ENCODE measurements around the gene SAMHD1. TPM values are rescaled to one million over a fixed set of nuclear protein-coding genes. Genes with fewer than 3 reads are reported as not detected.
A peak's percentile ranks its signal among the peaks of the same experiment; 100 is the strongest.
"Not testable (repeated sequence)": the region's sequence is repeated elsewhere in the genome, so short reads cannot be mapped to it uniquely, and the experiment has no call there.

Gene SAMHD1
- polyA plus RNA-seq, 1 of the 3 experiments (the other 2 are of a cell fraction), result 5.9 TPM

- Histone ChIP-seq H3K4me2 (no peak overlapping the region), H3K4me3 (ENCODE audit: low read depth in 2 of 2, low read length in 1 of 2) (no peak overlapping the region), H3K9me2 (no peaks in the 10 kb centered on the region), H3K36me3 (replicated peaks in 1 of 2; ENCODE audit: control insufficient read depth in 1 of 2, insufficient read depth in 2 of 2, low read length in 1 of 2) (no peaks in the 10 kb centered on the region), H3K27ac (ENCODE audit: low read depth in 2 of 2, low read length in 1 of 2) (no peak overlapping the region), H3K79me2 (ENCODE audit: insufficient read depth) (no peaks in the 10 kb centered on the region), H3K4me1 (ENCODE audit: control insufficient read depth in 1 of 2, insufficient read depth in 2 of 2, low read depth in 1 of 2, low read length in 1 of 2) (peaks cover 0 to 2% of the 10 kb centered on the region in 2 experiments; a peak in 1 of 4 replicates), H3K9me3 (no peaks in the 10 kb centered on the region), H4K20me1 (ENCODE audit: insufficient read depth) (no peaks in the 10 kb centered on the region), H3K27me3 (ENCODE audit: insufficient read depth) (no peaks in the 10 kb centered on the region), H3F3A (replicated peaks; ENCODE audit: insufficient read depth) (peaks cover 4% of the 10 kb centered on the region), H2AFZ (ENCODE audit: low read depth) (no peak overlapping the region), H3K9ac (no peak overlapping the region)
- 70% methylated on average over 4 of the region's 4 CpGs for WGBS (ENCODE audit: low lambda C conversion rate)
- peak; percentile 47 for DNase-seq
- ChIA-PET POLR2A (interaction anchor here (1.1 kb wide), 1 partner anchor 14 kb away, joined by 3 read pairs; no protein-coding TSS in a partner anchor), CTCF (interaction anchor here (0.6 to 2.0 kb wide), 7 partner anchors 9 to 706 kb away, joined by 3 to 10 read pairs (median 3); partner anchors contain the start of gene RAB5IF)
- no peak for TF ChIP-seq PBX3 (IDR thresholded peaks at IDR 0.05)
- TF ChIP-seq CTCF (IDR thresholded peaks at IDR 0.05), result no peak
- no peak for TF ChIP-seq GATA2 (CRISPR knock-in tag; IDR thresholded peaks at IDR 0.05)
- TF ChIP-seq EP300 (IDR thresholded peaks at IDR 0.05; ENCODE audit: borderline replicate concordance in 1 of 2, low read depth in 1 of 2, low read length in 1 of 2), result no peak
- no peak for TF ChIP-seq POLR2AphosphoS5 (IDR thresholded peaks at IDR 0.05; ENCODE audit: low read depth, low read length)
- no peak for TF ChIP-seq FOXM1 (IDR thresholded peaks at IDR 0.05; ENCODE audit: low read depth)
- no peak for TF ChIP-seq MAX (IDR thresholded peaks at IDR 0.05; ENCODE audit: low read depth)
- no peak for TF ChIP-seq USF2 (IDR thresholded peaks at IDR 0.05; ENCODE audit: borderline replicate concordance, low read depth, low read length)
- no peak for TF ChIP-seq RAD21 (IDR thresholded peaks at IDR 0.05; ENCODE audit: low read length)
Observed at GRCh38 chr20:36908603-36909002, 42.9 kb downstream of the SAMHD1 start.

GRCh38 chr20:36906086-36906485, 45.4 kb downstream of the SAMHD1 start:
- H2AFZ ChIP-seq (ENCODE audit: low read depth); H3K27ac ChIP-seq (ENCODE audit: low read depth in 2 of 2, low read length in 1 of 2); H4K20me1 ChIP-seq (ENCODE audit: insufficient read depth); H3K79me2 ChIP-seq (ENCODE audit: insufficient read depth); POLR2A ChIA-PET; DNase-seq; H3K4me1 ChIP-seq (ENCODE audit: control insufficient read depth in 1 of 2, insufficient read depth in 2 of 2, low read depth in 1 of 2, low read length in 1 of 2); H3K9me3 ChIP-seq; H3K9me2 ChIP-seq; H3K27me3 ChIP-seq (ENCODE audit: insufficient read depth); H3K9ac ChIP-seq; H3K36me3 ChIP-seq (replicated peaks in 1 of 2; ENCODE audit: control insufficient read depth in 1 of 2, insufficient read depth in 2 of 2, low read length in 1 of 2); H3K4me2 ChIP-seq; H3F3A ChIP-seq (replicated peaks; ENCODE audit: insufficient read depth); H3K4me3 ChIP-seq (ENCODE audit: low read depth in 2 of 2, low read length in 1 of 2): not testable (repeated sequence)
- 93% methylated on average over 7 of the region's 7 CpGs for WGBS (ENCODE audit: low lambda C conversion rate)
- CTCF ChIA-PET, result interaction anchor here (1.6 kb wide), 1 partner anchor 98 kb away, joined by 3 read pairs; no protein-coding TSS in a partner anchor

- POLR2A ChIA-PET; CTCF ChIA-PET; H3K4me1 ChIP-seq (ENCODE audit: control insufficient read depth in 1 of 2, insufficient read depth in 2 of 2, low read depth in 1 of 2, low read length in 1 of 2): not testable (repeated sequence)
Observed at GRCh38 chr20:36905566-36905965, 45.9 kb downstream of the SAMHD1 start.

More at GRCh38 chr20:36905566-36905965, 45.9 kb downstream of the SAMHD1 start:
- not testable (repeated sequence) for H3K36me3 ChIP-seq (replicated peaks in 1 of 2; ENCODE audit: control insufficient read depth in 1 of 2, insufficient read depth in 2 of 2, low read length in 1 of 2); H2AFZ ChIP-seq (ENCODE audit: low read depth); DNase-seq; H3K9me3 ChIP-seq; H3K27ac ChIP-seq (ENCODE audit: low read depth in 2 of 2, low read length in 1 of 2); H3K27me3 ChIP-seq (ENCODE audit: insufficient read depth); H3K4me2 ChIP-seq; H3F3A ChIP-seq (replicated peaks; ENCODE audit: insufficient read depth); H3K4me3 ChIP-seq (ENCODE audit: low read depth in 2 of 2, low read length in 1 of 2); H3K79me2 ChIP-seq (ENCODE audit: insufficient read depth); H3K9me2 ChIP-seq; H4K20me1 ChIP-seq (ENCODE audit: insufficient read depth); H3K9ac ChIP-seq
- WGBS (ENCODE audit: low lambda C conversion rate), result 95% methylated on average over 10 of the region's 10 CpGs
